ENCODE results near the gene TECPR2.
A peak's percentile ranks its signal among the peaks of the same experiment; 100 is the strongest.

The TECPR2 gene

GRCh38 chr14:102500158-102500662 is 137.5 kb downstream of the TECPR2 start:
- DNase-seq: no peak

- no peak for DNase-seq
These were observed 138.0 kb downstream of the TECPR2 start for GRCh38 chr14:102500713-102501112.

- DNase-seq: no peak
These were observed 139.1 kb downstream of the TECPR2 start for GRCh38 chr14:102501751-102502315.

- no peak for DNase-seq
These were observed 139.8 kb downstream of the TECPR2 start for GRCh38 chr14:102502571-102502970.

GRCh38 chr14:102503641-102504327 is 141.0 kb downstream of the TECPR2 start:
- no peak for DNase-seq

GRCh38 chr14:102504328-102504999 is 141.7 kb downstream of the TECPR2 start:
- no peak for DNase-seq

- DNase-seq: no peak
These were observed 142.4 kb downstream of the TECPR2 start for GRCh38 chr14:102505000-102505619.

GRCh38 chr14:102505775-102506625 is 143.3 kb downstream of the TECPR2 start:
- DNase-seq: no peak

- DNase-seq: no peak
These were observed 143.8 kb downstream of the TECPR2 start for GRCh38 chr14:102506626-102506925.

GRCh38 chr14:102507081-102507856 is 144.5 kb downstream of the TECPR2 start:
- DNase-seq: no peak

GRCh38 chr14:102507857-102508312 is 145.1 kb downstream of the TECPR2 start:
- no peak for DNase-seq

GRCh38 chr14:102508410-102508773 is 145.7 kb downstream of the TECPR2 start:
- DNase-seq: no peak

- DNase-seq: peak; percentile 52
These were observed 146.3 kb downstream of the TECPR2 start for GRCh38 chr14:102508774-102509745.

GRCh38 chr14:102509746-102510615 is 147.2 kb downstream of the TECPR2 start, which contains the start of gene ANKRD9:
ANKRD9 (minus strand) TSS chr14:102509776; CDS start chr14:102507889, 1,887 bp downstream.
- DNase-seq: peak; percentile 89

GRCh38 chr14:102510616-102511520 is 148.1 kb downstream of the TECPR2 start:
- DNase-seq: no peak

GRCh38 chr14:102511538-102511937 is 148.8 kb downstream of the TECPR2 start:
- no peak for DNase-seq

GRCh38 chr14:102512793-102513300 is 150.1 kb downstream of the TECPR2 start:
- no peak for DNase-seq
